Testis (tissue), 5 donors: ENCODE results near the gene CCDC112. TPM values are rescaled to one million over a fixed set of nuclear protein-coding genes. Genes with fewer than 3 reads are reported as not detected.

Source experiments
- DNase-seq: peaks from one replicate; pipeline ENCODE4 v3.0.0-alpha.2; 2019
- H3K27ac ChIP-seq, 2 donors: fragments of 200-600 bp; sonication (generic); one replicate each; pipeline ENCODE4 v1.5.1; 2019
- H3K27me3 ChIP-seq: fragments of 200-600 bp; sonication (generic); one replicate; pipeline ENCODE4 v1.5.1; 2019
- H3K36me3 ChIP-seq: fragments of 200-600 bp; sonication (generic); one replicate; pipeline ENCODE4 v1.5.1; 2017; ENCODE audit warnings: low read depth; ENCODE audit errors: missing control alignments
- H3K4me1 ChIP-seq: fragments of 200-600 bp; sonication (generic); one replicate; pipeline ENCODE4 v1.5.1; 2019
- H3K4me3 ChIP-seq, 2 donors: fragments of 200-600 bp; sonication (generic); one replicate each; pipeline ENCODE4 v1.5.1; 2017 to 2019
- H3K9me3 ChIP-seq: fragments of 200-600 bp; sonication (generic); one replicate; pipeline ENCODE4 v1.5.1; 2017
- CTCF ChIP-seq, 3 experiments: fragments of 450-650 bp in 2 of 3; fragments of 200-600 bp in 1 of 3; sonication (generic) in 1 of 3; IDR thresholded peaks; one replicate each; pipeline ENCODE4 v1.5.1; 2016 to 2019; ENCODE audit warnings: antibody characterized with exemption in 3 of 3, mild to moderate bottlenecking in 2 of 3, moderate library complexity in 1 of 3
- POLR2A ChIP-seq: fragments of 450-650 bp; IDR thresholded peaks from one replicate; pipeline ENCODE4 v1.6.1; 2017; ENCODE audit warnings: antibody characterized with exemption, mild to moderate bottlenecking, moderate library complexity
- WGBS, 2 donors: methylation state at CpG; one replicate each; pipeline ENCODE4 v1.1.5; 2018; 5-methylcytosine and 5-hydroxymethylcytosine counted together
- intact Hi-C: fragments of 100-400 bp; cut with DNase I; formaldehyde crosslinking; loops from one replicate; pipeline ENCODE4 v1.15.1; 2023; ENCODE audit warnings: low total_unique reads
- long read RNA-seq, 2 donors: transcript quantifications; one replicate each; lab custom pipeline, GENCODE V29; 2026
- polyA plus RNA-seq: library from polyadenylated mRNA; stranded (reverse); fragments of 350-450 nt; fragmentation: Illumina TruSeq; extraction: RNeasy Lipid Tissue Mini Kit (QIAGEN cat#74804); gene quantifications from one replicate; pipeline ENCODE4 v1.2.3, GENCODE V29; 2014; ENCODE audit warnings: low read depth, low replicate concordance; ENCODE audit not compliant: insufficient read depth
- total RNA-seq, 2 donors: library from RNA; depleted of rRNA; stranded (reverse); fragments of >200 nt; gene quantifications; one replicate each; pipeline ENCODE4 v1.2.3, GENCODE V29; 2016

Gene CCDC112
- total RNA-seq (10 to 100 TPM; 20.4 to 30.9 TPM), polyA plus RNA-seq (15.3 TPM)
- long read RNA-seq, donor 1, partial matches to known transcripts: 0 of 7 reads
- long read RNA-seq, donor 1, other reads (novel, unspliced or antisense): 0 of 7 reads
- long read RNA-seq, donor 2: 0 reads

- Histone ChIP-seq H3K27ac (peak within 1 kb of the TSS; percentile 55 to 80), H3K4me3 (peak within 1 kb of the TSS; percentile 73 to 95), H3K4me1 (peaks cover 3% of the 10 kb centered on the region), H3K36me3 (no peaks in the 10 kb centered on the region), H3K9me3 (no peaks in the 10 kb centered on the region), H3K27me3 (no peaks in the 10 kb centered on the region)
- WGBS, 2 donors: 0 to 2% methylated on average over 16 to 65 of the region's 86 CpGs
- DNase-seq: peak; percentile 86
- intact Hi-C loops: no loop called here
- no peak for TF ChIP-seq POLR2A
- no peak for TF ChIP-seq CTCF (IDR thresholded peaks at IDR 0.05)
Observed at GRCh38 chr5:115296124-115297022, at the start of gene CCDC112. TSS of gene CCDC112 (minus strand) at chr5:115296654. CDS start at chr5:115296543, 111 bp downstream.

- Histone ChIP-seq H3K36me3 (no peaks in the 10 kb centered on the region), H3K4me1 (no peaks in the 10 kb centered on the region), H3K9me3 (no peaks in the 10 kb centered on the region), H3K27me3 (no peaks in the 10 kb centered on the region), H3K4me3 (no peak overlapping the region), H3K27ac (no peak overlapping the region)
- intact Hi-C loops: no loop called here
- no peak for DNase-seq
- TF ChIP-seq POLR2A: no peak
Observed at GRCh38 chr5:115345344-115345743, 48.9 kb upstream of the CCDC112 start.

- intact Hi-C loops: no loop called here
- WGBS, 2 donors: 79 to 87% methylated on average over 1 of the region's 1 CpG
- Histone ChIP-seq H3K27me3 (no peaks in the 10 kb centered on the region), H3K36me3 (no peaks in the 10 kb centered on the region), H3K4me3 (no peak overlapping the region), H3K9me3 (no peaks in the 10 kb centered on the region), H3K4me1 (no peaks in the 10 kb centered on the region), H3K27ac (no peak overlapping the region)
- no peak for DNase-seq
- TF ChIP-seq POLR2A (no peak), CTCF (IDR thresholded peaks at IDR 0.05) (no peak)
Observed at GRCh38 chr5:115343855-115344254, 47.4 kb upstream of the CCDC112 start.

GRCh38 chr5:115342590-115343377 is 46.3 kb upstream of the CCDC112 start:
- Histone ChIP-seq H3K27ac (no peak overlapping the region), H3K4me1 (no peaks in the 10 kb centered on the region), H3K36me3 (no peaks in the 10 kb centered on the region), H3K27me3 (no peaks in the 10 kb centered on the region), H3K9me3 (no peaks in the 10 kb centered on the region), H3K4me3 (no peak overlapping the region)
- DNase-seq: no peak
- intact Hi-C loops: no loop called here
- TF ChIP-seq CTCF (IDR thresholded peaks at IDR 0.05) (no peak), POLR2A (no peak)
- WGBS, 2 donors: 75 to 76% methylated on average over 6 of the region's 6 CpGs

GRCh38 chr5:115341745-115342144 is 45.3 kb upstream of the CCDC112 start:
- Histone ChIP-seq H3K36me3 (no peaks in the 10 kb centered on the region), H3K4me1 (no peaks in the 10 kb centered on the region), H3K27me3 (no peaks in the 10 kb centered on the region), H3K9me3 (no peaks in the 10 kb centered on the region), H3K27ac (no peak overlapping the region), H3K4me3 (no peak overlapping the region)
- DNase-seq: no peak
- WGBS, 2 donors: 91 to 92% methylated on average over 2 of the region's 2 CpGs
- intact Hi-C loops: no loop called here
- TF ChIP-seq POLR2A (no peak), CTCF (IDR thresholded peaks at IDR 0.05) (no peak)
